ENCODE data around the gene STK32C. TPM values are rescaled to one million over a fixed set of nuclear protein-coding genes. Genes with fewer than 3 reads are reported as not detected.
A peak's percentile ranks its signal among the peaks of the same experiment; 100 is the strongest.

Gene STK32C
- polyA plus RNA-seq, 2 of the 4 experiments (the other 2 are of a cell fraction), result 29.9 to 43.6 TPM

DNA sequence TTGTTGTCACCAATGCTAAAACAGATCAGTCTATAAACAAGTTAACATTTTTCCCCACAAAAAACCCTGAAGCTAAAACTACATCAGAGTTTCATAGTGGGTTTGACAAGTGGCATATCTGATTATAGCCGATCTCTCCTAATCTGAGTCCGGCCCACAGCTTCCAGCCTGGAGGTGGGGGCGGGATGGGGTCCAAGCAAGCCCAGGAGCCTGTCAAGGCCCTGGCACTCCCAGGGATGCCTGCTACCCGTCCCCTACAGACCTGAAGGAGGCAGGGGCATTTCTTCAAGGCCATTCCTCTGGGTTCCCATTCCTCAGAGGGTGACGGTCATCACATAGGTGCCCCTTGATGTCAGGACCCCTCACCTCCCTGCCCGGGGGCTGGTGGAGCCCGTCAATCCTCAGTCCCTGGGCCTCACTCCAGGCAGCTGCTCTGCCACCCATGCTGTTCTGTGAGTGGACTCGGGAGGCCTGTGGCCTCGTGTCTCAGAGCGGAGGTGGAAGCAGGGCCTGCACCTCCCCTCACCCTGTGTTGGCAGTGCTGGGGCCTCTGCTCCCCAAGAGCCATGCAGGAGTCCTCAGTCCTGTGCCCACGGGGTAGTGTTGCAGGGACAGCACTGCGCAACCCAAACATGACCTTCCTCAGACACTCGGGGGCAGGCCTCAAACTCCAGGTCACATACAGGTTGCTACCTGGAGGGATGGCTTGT lies 112.2 kb downstream of the STK32C start:
- no peaks in the 10 kb centered on the region for H3K4me1 ChIP-seq
- TF ChIP-seq KDM5A (IDR thresholded peaks at IDR 0.05), result no peak
- no peak overlapping the region for H3K4me2 ChIP-seq
- H3K4me3 ChIP-seq, result no peak overlapping the region
- FAIRE-seq, result no peak
- POLR2A ChIA-PET, result no interaction called here
- H3K27ac ChIP-seq, result no peak overlapping the region
- whole genome bisulfite sequencing (ENCODE audit: missing lambda C conversion rate), result 95% methylated on average over 11 of the region's 13 CpGs
- no peaks in the 10 kb centered on the region for H3K9me3 ChIP-seq
- DNase-seq (ENCODE audit: low read depth in 1 of 2, low spot score in 1 of 2), result no peak
- no peak for ATAC-seq
- CTCF ChIA-PET, result interaction anchor here (1.2 to 1.4 kb wide), 2 partner anchors 157 to 165 kb away, joined by 3 to 4 read pairs; no protein-coding TSS in a partner anchor

GRCh38 chr10:132194726-132195125 lies 113.0 kb downstream of the STK32C start:
- H3K4me1 ChIP-seq, result no peaks in the 10 kb centered on the region
- CTCF ChIA-PET, result interaction anchor here (1.2 kb wide), 1 partner anchor 158 kb away, joined by 4 read pairs; no protein-coding TSS in a partner anchor
- ATAC-seq, result no peak
- H3K9me3 ChIP-seq, result no peaks in the 10 kb centered on the region
- no peak for FAIRE-seq
- no peak for DNase-seq (ENCODE audit: low read depth in 1 of 2, low spot score in 1 of 2)
- 90% methylated on average over 15 of the region's 15 CpGs for WGBS (ENCODE audit: missing lambda C conversion rate)
- TF ChIP-seq TFCP2L1 (CRISPR knock-in tag; IDR thresholded peaks at IDR 0.05), result no peak
- no peak for TF ChIP-seq BHLHE40 (IDR thresholded peaks at IDR 0.05; ENCODE audit: low read depth, low read length)
- TF ChIP-seq HEYL (CRISPR knock-in tag; IDR thresholded peaks at IDR 0.05), result no peak
- no peak for TF ChIP-seq FOXS1 (CRISPR knock-in tag; IDR thresholded peaks at IDR 0.05)
- no peak for TF ChIP-seq CEBPB (IDR thresholded peaks at IDR 0.05)
- TF ChIP-seq MYC (IDR thresholded peaks at IDR 0.05; ENCODE audit: borderline replicate concordance, low read length), result no peak
- TF ChIP-seq HOXB13 (CRISPR knock-in tag; IDR thresholded peaks at IDR 0.05; ENCODE audit: low read depth), result no peak
- no peak for TF ChIP-seq CHD2 (IDR thresholded peaks at IDR 0.05; ENCODE audit: low read length, partially characterized antibody)
- TF ChIP-seq RARB (CRISPR knock-in tag; IDR thresholded peaks at IDR 0.05), result no peak
- POLR2A ChIA-PET, result no interaction called here
- H3K4me3 ChIP-seq, result no peak overlapping the region
- H3K27ac ChIP-seq, result no peak overlapping the region
- H3K4me2 ChIP-seq, result no peak overlapping the region

DNA sequence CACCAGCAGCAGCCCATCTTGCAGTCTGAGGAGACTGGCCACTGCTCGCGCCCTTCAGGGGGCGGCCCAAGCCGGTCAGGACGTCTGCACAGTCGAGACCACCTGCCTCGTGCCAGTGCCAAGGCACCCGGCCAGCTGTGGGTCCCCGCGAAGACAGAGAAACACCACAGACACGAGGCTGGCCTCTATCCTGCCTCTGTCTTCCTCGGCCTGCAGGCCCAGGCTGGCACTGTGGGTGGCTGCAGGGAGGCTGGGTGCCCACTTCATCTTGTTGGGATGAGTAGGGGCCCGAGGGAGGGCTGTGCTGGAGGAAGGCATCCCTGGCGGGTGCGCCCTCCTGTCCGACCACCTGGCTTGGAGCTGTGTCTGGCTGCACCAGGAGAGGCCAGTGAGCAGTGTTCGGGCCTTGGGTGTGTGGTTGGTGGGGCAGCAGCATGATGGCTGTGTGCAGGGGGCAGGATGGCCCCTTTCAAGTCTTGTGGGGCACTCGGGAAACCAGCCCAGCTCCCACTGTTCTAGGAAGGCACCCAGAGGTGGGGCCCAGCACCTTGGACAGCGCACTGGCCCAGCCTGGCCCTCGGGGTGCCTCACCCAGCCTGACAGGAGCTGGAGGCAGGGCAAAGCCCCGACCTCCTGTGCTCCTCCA lies 113.7 kb downstream of the STK32C start:
- DNase-seq (ENCODE audit: low read depth in 1 of 2, low spot score in 1 of 2), result no peak

More for the DNA sequence above, 113.7 kb downstream of the STK32C start:
- 82% methylated on average over 21 of the region's 21 CpGs for WGBS (ENCODE audit: missing lambda C conversion rate)
- Histone ChIP-seq H3K4me1 (no peaks in the 10 kb centered on the region), H3K4me3 (no peak overlapping the region), H3K9me3 (no peaks in the 10 kb centered on the region), H3K4me2 (no peak overlapping the region), H3K27ac (no peak overlapping the region)
- no peak for FAIRE-seq
- POLR2A ChIA-PET, result no interaction called here
- TF ChIP-seq, protein P1, sequence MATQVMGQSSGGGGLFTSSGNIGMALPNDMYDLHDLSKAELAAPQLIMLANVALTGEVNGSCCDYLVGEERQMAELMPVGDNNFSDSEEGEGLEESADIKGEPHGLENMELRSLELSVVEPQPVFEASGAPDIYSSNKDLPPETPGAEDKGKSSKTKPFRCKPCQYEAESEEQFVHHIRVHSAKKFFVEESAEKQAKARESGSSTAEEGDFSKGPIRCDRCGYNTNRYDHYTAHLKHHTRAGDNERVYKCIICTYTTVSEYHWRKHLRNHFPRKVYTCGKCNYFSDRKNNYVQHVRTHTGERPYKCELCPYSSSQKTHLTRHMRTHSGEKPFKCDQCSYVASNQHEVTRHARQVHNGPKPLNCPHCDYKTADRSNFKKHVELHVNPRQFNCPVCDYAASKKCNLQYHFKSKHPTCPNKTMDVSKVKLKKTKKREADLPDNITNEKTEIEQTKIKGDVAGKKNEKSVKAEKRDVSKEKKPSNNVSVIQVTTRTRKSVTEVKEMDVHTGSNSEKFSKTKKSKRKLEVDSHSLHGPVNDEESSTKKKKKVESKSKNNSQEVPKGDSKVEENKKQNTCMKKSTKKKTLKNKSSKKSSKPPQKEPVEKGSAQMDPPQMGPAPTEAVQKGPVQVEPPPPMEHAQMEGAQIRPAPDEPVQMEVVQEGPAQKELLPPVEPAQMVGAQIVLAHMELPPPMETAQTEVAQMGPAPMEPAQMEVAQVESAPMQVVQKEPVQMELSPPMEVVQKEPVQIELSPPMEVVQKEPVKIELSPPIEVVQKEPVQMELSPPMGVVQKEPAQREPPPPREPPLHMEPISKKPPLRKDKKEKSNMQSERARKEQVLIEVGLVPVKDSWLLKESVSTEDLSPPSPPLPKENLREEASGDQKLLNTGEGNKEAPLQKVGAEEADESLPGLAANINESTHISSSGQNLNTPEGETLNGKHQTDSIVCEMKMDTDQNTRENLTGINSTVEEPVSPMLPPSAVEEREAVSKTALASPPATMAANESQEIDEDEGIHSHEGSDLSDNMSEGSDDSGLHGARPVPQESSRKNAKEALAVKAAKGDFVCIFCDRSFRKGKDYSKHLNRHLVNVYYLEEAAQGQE (IDR thresholded peaks at IDR 0.05), result peak; percentile 88
- TF ChIP-seq, protein P2, sequence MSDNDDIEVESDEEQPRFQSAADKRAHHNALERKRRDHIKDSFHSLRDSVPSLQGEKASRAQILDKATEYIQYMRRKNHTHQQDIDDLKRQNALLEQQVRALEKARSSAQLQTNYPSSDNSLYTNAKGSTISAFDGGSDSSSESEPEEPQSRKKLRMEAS (IDR thresholded peaks at IDR 0.05), result no peak
- CTCF ChIA-PET, result interaction anchor here (1.2 kb wide), 1 partner anchor 159 kb away, joined by 4 read pairs; no protein-coding TSS in a partner anchor
- ATAC-seq, result peak; percentile 33 to 43; a peak in 3 of 6 replicates

Data from A549 (cell line).